GM12878 (cell line): ENCODE data around the gene CALY. TPM values are rescaled to one million over a fixed set of nuclear protein-coding genes. Genes with fewer than 3 reads are reported as not detected.

Experiments
- ATAC-seq: fragments of 200-7000 bp; cut with Tn5 transposase; 3 replicates; pipeline ENCODE4 v1.9.1; 2020; ENCODE audit warnings: mild to moderate bottlenecking, moderate library complexity
- BruUV-seq: library from RNA; stranded (reverse); fragments of 400-500 nt; replicated peaks from 2 replicates; lab custom pipeline; 2021; lab: Mats Ljungman, UMichigan
- CTCF ChIA-PET: fragments of 300-600 bp; sonication (Branson Sonifier 250); formaldehyde crosslinking; extraction: SDS; loops from one replicate; lab custom pipeline; 2021; ENCODE audit warnings: inconsistent platforms; lab: Yijun Ruan, JAX
- POLR2A ChIA-PET: fragments of 350-600 bp; formaldehyde crosslinking; extraction: SDS; loops from one replicate; lab custom pipeline; 2021; ENCODE audit warnings: inconsistent platforms; lab: Charles Lee
- RAD21 ChIA-PET: fragments of 300-600 bp; sonication (Branson Sonifier 250); formaldehyde crosslinking; loops from one replicate; lab custom pipeline; 2023; ENCODE audit warnings: antibody characterized with exemption; ENCODE audit not compliant: unreplicated experiment; lab: Charles Lee
- SMC1A ChIA-PET: fragments of 300-600 bp; sonication (Branson Sonifier 250); formaldehyde crosslinking; loops from one replicate; lab custom pipeline; 2023; ENCODE audit not compliant: unreplicated experiment, uncharacterized antibody; lab: Charles Lee
- DNase-seq: peaks from one replicate; pipeline ENCODE4 v3.0.0-alpha.2; 2011; ENCODE audit warnings: low read depth, low spot score
- FAIRE-seq: peaks from 3 replicates; lab custom pipeline; 2011; peaks lifted over from hg19 to GRCh38; lab: Jason Lieb, UNC
- H2AFZ ChIP-seq: 2 replicates; pipeline ENCODE4 v1.6.0; 2011; ENCODE audit warnings: low read depth, low read length, control low read depth; ENCODE audit not compliant: control insufficient read depth
- H3K27ac ChIP-seq: 2 replicates; pipeline ENCODE4 v1.5.1; 2011; ENCODE audit warnings: control low read depth; ENCODE audit not compliant: control insufficient read depth, insufficient read depth
- H3K27me3 ChIP-seq, 2 experiments: replicated peaks in 1 of 2; 2 replicates each; pipeline versions ENCODE4 v1.6.0 to v1.6.1; 2011; ENCODE audit warnings: low read length in 1 of 2; ENCODE audit not compliant: control insufficient read depth in 2 of 2, insufficient read depth in 2 of 2
- H3K36me3 ChIP-seq, 2 experiments: 2 replicates each; pipeline ENCODE4 v1.5.1; 2011; ENCODE audit warnings: low read length in 1 of 2; ENCODE audit not compliant: control insufficient read depth in 2 of 2, insufficient read depth in 2 of 2
- H3K4me1 ChIP-seq: 2 replicates; pipeline ENCODE4 v1.6.1; 2011; ENCODE audit warnings: mild to moderate bottlenecking, low read length, moderate library complexity, mixed read lengths; ENCODE audit not compliant: control insufficient read depth, insufficient read depth
- H3K4me2 ChIP-seq: 2 replicates; pipeline ENCODE4 v1.6.0; 2011; ENCODE audit warnings: control low read depth; ENCODE audit not compliant: control insufficient read depth, insufficient read depth
- H3K4me3 ChIP-seq: fragments of 200-600 bp; sonication (generic); 2 replicates; pipeline ENCODE4 v1.5.1; 2016
- H3K79me2 ChIP-seq: 2 replicates; pipeline ENCODE4 v1.6.0; 2011; ENCODE audit warnings: low read length; ENCODE audit not compliant: control insufficient read depth, insufficient read depth
- H3K9ac ChIP-seq: 2 replicates; pipeline ENCODE4 v1.8.0; 2011; ENCODE audit warnings: low read length, control low read depth, mixed read lengths; ENCODE audit not compliant: control insufficient read depth, insufficient read depth
- H3K9me3 ChIP-seq: replicated peaks from 3 replicates; pipeline ENCODE4 v1.5.1; 2011; ENCODE audit warnings: mild to moderate bottlenecking, low read length; ENCODE audit not compliant: control insufficient read depth, insufficient read depth
- H4K20me1 ChIP-seq: 2 replicates; pipeline ENCODE4 v1.6.0; 2011; ENCODE audit not compliant: control insufficient read depth, insufficient read depth
- ATF3 ChIP-seq: IDR thresholded peaks from 2 replicates; pipeline ENCODE4 v1.6.1; 2011; ENCODE audit warnings: low read depth, mild to moderate bottlenecking, low read length, moderate library complexity, borderline replicate concordance; ENCODE audit errors: extremely low read depth
- CBX3 ChIP-seq: fragments of 200-600 bp; sonication (generic); IDR thresholded peaks from 2 replicates; pipeline ENCODE4 v1.6.1; 2016; ENCODE audit warnings: low read depth, borderline replicate concordance
- CBX5 ChIP-seq: sonication (generic); IDR thresholded peaks from 2 replicates; pipeline ENCODE4 v1.6.1; 2016; ENCODE audit warnings: low read depth, moderate library complexity, mild to moderate bottlenecking, inconsistent platforms
- E2F4 ChIP-seq: IDR thresholded peaks from 2 replicates; pipeline ENCODE4 v1.6.1; 2012; ENCODE audit warnings: low read depth, low read length, improper control_type of control experiment
- KLF5 ChIP-seq: fragments of 450-650 bp; IDR thresholded peaks from 2 replicates; pipeline ENCODE4 v1.6.1; 2014; ENCODE audit warnings: mild to moderate bottlenecking; ENCODE audit not compliant: partially characterized antibody
- MEF2A ChIP-seq: IDR thresholded peaks from 2 replicates; pipeline ENCODE4 v1.6.1; 2011; ENCODE audit warnings: low read depth, mild to moderate bottlenecking, low read length, moderate library complexity; ENCODE audit not compliant: insufficient read depth
- NFIC ChIP-seq: IDR thresholded peaks from 2 replicates; pipeline ENCODE4 v1.6.1; 2012; ENCODE audit warnings: low read depth, mild to moderate bottlenecking, inconsistent platforms, low read length, moderate library complexity
- NFXL1 ChIP-seq: fragments of 450-650 bp; IDR thresholded peaks from 2 replicates; pipeline ENCODE4 v1.6.1; 2017; ENCODE audit warnings: antibody characterized with exemption, mild to moderate bottlenecking, borderline replicate concordance
- PKNOX1 ChIP-seq: fragments of 450-650 bp; IDR thresholded peaks from 2 replicates; pipeline ENCODE4 v1.6.1; 2016; ENCODE audit warnings: mild to moderate bottlenecking
- SMAD1 ChIP-seq: fragments of 450-650 bp; IDR thresholded peaks from 2 replicates; pipeline ENCODE4 v1.6.1; 2018; ENCODE audit warnings: mild to moderate bottlenecking, low read depth; ENCODE audit not compliant: partially characterized antibody
- SMARCA5 ChIP-seq: fragments of 450-650 bp; IDR thresholded peaks from 2 replicates; pipeline ENCODE4 v1.6.1; 2017; ENCODE audit warnings: mild to moderate bottlenecking
- TCF7 ChIP-seq: IDR thresholded peaks from 2 replicates; pipeline ENCODE4 v1.6.1; 2014; ENCODE audit warnings: antibody characterized with exemption, borderline replicate concordance
- WRNIP1 ChIP-seq: IDR thresholded peaks from 2 replicates; pipeline ENCODE4 v1.6.1; 2011; ENCODE audit warnings: low read depth, low read length, improper control_type of control experiment, borderline replicate concordance
- ZNF207 ChIP-seq: fragments of 450-650 bp; IDR thresholded peaks from 2 replicates; pipeline ENCODE4 v1.6.1; 2014; ENCODE audit warnings: antibody characterized with exemption, mild to moderate bottlenecking, borderline replicate concordance
- ZNF274 ChIP-seq: IDR thresholded peaks from one replicate; pipeline ENCODE4 v1.8.0; 2011; ENCODE audit not compliant: insufficient read length, insufficient read depth
- WGBS: methylation state at CpG from one replicate; pipeline ENCODE4 v1.1.6; 2016; ENCODE audit warnings: low lambda C conversion rate; ENCODE audit not compliant: insufficient replicate concordance, insufficient coverage; ENCODE audit errors: missing lambda C conversion rate; 5-methylcytosine and 5-hydroxymethylcytosine counted together
- in situ Hi-C: fragments of 300-500 bp; cut with MboI; formaldehyde crosslinking; loops from 9 replicates; pipeline ENCODE4 v1.14.3; 2018; ENCODE audit warnings: mixed read lengths
- intact Hi-C: fragments of 100-400 bp; cut with micrococcal nuclease; formaldehyde crosslinking; loops from one replicate; pipeline ENCODE4 v1.14.2; 2022; ENCODE audit not compliant: unreplicated experiment
- polyA plus RNA-seq, 11 experiments: library from polyadenylated mRNA; depleted of rRNA in 4 of 11; unstranded in 6 of 11; stranded (reverse) in 5 of 11; fragments of >200 nt; fragmentation: Nextera tagmentation in 4 of 11; fragmentation: Illumina TruSeq in 1 of 11; extraction: Ambion mirVana in 4 of 11; extraction: Trizol in 1 of 11; gene quantifications; 1 replicate in 1 of 11; 2 replicates in 10 of 11; pipeline versions ENCODE4 v1.2.1 to v1.2.3, GENCODE V29; 2011 to 2016; ENCODE audit warnings: inconsistent platforms in 2 of 11, missing spikeins in 2 of 11, low read depth in 1 of 11
- total RNA-seq, 4 experiments: library from RNA; depleted of rRNA in 3 of 4; stranded (reverse); fragments of >200 nt in 3 of 4; fragmentation: Illumina TruSeq in 1 of 4; extraction: Trizol in 1 of 4; gene quantifications; 2 replicates each; pipeline versions ENCODE4 v1.2.1 to v1.2.3, GENCODE V29; 2013 to 2021

The CALY gene
- total and polyA plus RNA-seq, 10 of the 15 experiments (the other 5 are each of a cell fraction or from before 2014, with no cell fraction given): 0.07 TPM; not detected in 9

GRCh38 chr10:133302230-133302629, 34.5 kb downstream of the CALY start:
- peaks cover 19 to 31% of the 10 kb centered on the region in 2 experiments for H3K36me3 ChIP-seq
- CTCF ChIA-PET: interaction anchor here (1.2 to 3.3 kb wide), 2 partner anchors 23 to 45 kb away, joined by 3 to 9 read pairs; no protein-coding TSS in a partner anchor
- intact Hi-C loops (no loop called here), in situ Hi-C loops (no loop called here)
- no peak for ATAC-seq
- RAD21 ChIA-PET: no interaction called here
- no peak for TF ChIP-seq WRNIP1
- TF ChIP-seq E2F4: no peak
- TF ChIP-seq SMARCA5: no peak
- TF ChIP-seq, all 136 proteins: peak for 0
- Histone ChIP-seq H3K79me2 (peaks cover 23% of the 10 kb centered on the region), H3K4me3 (no peak overlapping the region), H3K27ac (no peak overlapping the region), H3K9ac (no peak overlapping the region), H3K4me2 (no peak overlapping the region), H4K20me1 (no peaks in the 10 kb centered on the region; the same call in 1 of the 2 replicates), H3K9me3 (no peaks in the 10 kb centered on the region), H2AFZ (no peak overlapping the region), H3K27me3 (no peaks in the 10 kb centered on the region), H3K4me1 (peaks cover 15% of the 10 kb centered on the region)
- no TSS peak for BruUV-seq
- POLR2A ChIA-PET: no interaction called here
- SMC1A ChIA-PET: no interaction called here
- FAIRE-seq: no peak
- no peak for DNase-seq
- 98% methylated on average over 13 of the region's 14 CpGs for WGBS

GRCh38 chr10:133299738-133300137, 37.0 kb downstream of the CALY start:
- H3K27me3 ChIP-seq: no peaks in the 10 kb centered on the region
- no peak for FAIRE-seq
- H3K4me1 ChIP-seq: no peaks in the 10 kb centered on the region
- H2AFZ ChIP-seq: no peak overlapping the region
- POLR2A ChIA-PET: no interaction called here
- no peak overlapping the region for H3K4me2 ChIP-seq
- no peak for DNase-seq
- RAD21 ChIA-PET: no interaction called here
- in situ Hi-C loops: no loop called here
- WGBS: 85% methylated on average over 14 of the region's 14 CpGs
- peaks cover 25 to 31% of the 10 kb centered on the region in 2 experiments for H3K36me3 ChIP-seq
- SMC1A ChIA-PET: no interaction called here
- peaks cover 8% of the 10 kb centered on the region for H3K79me2 ChIP-seq
- H3K9me3 ChIP-seq: no peaks in the 10 kb centered on the region
- no peak overlapping the region for H3K9ac ChIP-seq
- no peaks in the 10 kb centered on the region; the same call in 1 of the 2 replicates for H4K20me1 ChIP-seq
- H3K27ac ChIP-seq: no peak overlapping the region
- intact Hi-C loops: no loop called here
- BruUV-seq: no TSS peak
- ATAC-seq: no peak
- CTCF ChIA-PET: interaction anchor here (1.3 to 1.6 kb wide), 2 partner anchors 8 to 21 kb away, joined by 3 to 5 read pairs; no protein-coding TSS in a partner anchor
- no peak overlapping the region for H3K4me3 ChIP-seq
- no peak for TF ChIP-seq ZNF274
- no peak for TF ChIP-seq MEF2A
- TF ChIP-seq CBX5: no peak
- no peak for TF ChIP-seq NFXL1
- TF ChIP-seq SMAD1: no peak
- TF ChIP-seq ZNF207: no peak
- no peak for TF ChIP-seq ATF3
- no peak for TF ChIP-seq KLF5
- TF ChIP-seq NFIC: no peak
- no peak for TF ChIP-seq TCF7
- TF ChIP-seq PKNOX1: no peak
- no peak for TF ChIP-seq CBX3
